WTC11 (cell line): ENCODE data around the gene SSH2. TPM values are rescaled to one million over a fixed set of nuclear protein-coding genes. Genes with fewer than 3 reads are reported as not detected.

Source experiments
- ATAC-seq: fragments of 200-7000 bp; cut with Tn5 transposase; 2 replicates; pipeline ENCODE4 v1.10.0; 2021; ENCODE audit warnings: mild to moderate bottlenecking, moderate library complexity
- CTCF ChIA-PET: fragments of 300-600 bp; sonication (Branson Sonifier 250); formaldehyde crosslinking; loops from one replicate; lab custom pipeline; 2021; ENCODE audit warnings: antibody characterized with exemption; lab: Charles Lee
- POLR2A ChIA-PET: fragments of 350-600 bp; sonication (Branson Sonifier 250); formaldehyde crosslinking; loops from one replicate; lab custom pipeline; 2021; ENCODE audit warnings: antibody characterized with exemption; lab: Charles Lee
- DNase-seq: peaks from one replicate; pipeline ENCODE4 v3.0.0; 2021; ENCODE audit warnings: low spot score
- H3K27ac Mint-ChIP-seq: 2 replicates; pipeline ENCODE4 v1.8.0; 2021; ENCODE audit warnings: mixed read lengths
- H3K27me3 Mint-ChIP-seq: 2 replicates; pipeline ENCODE4 v1.8.0; 2021; ENCODE audit warnings: low read depth, mild to moderate bottlenecking, moderate library complexity, mixed read lengths
- H3K36me3 Mint-ChIP-seq: 2 replicates; pipeline ENCODE4 v1.8.0; 2021; ENCODE audit warnings: mixed read lengths
- H3K4me1 Mint-ChIP-seq: 2 replicates; pipeline ENCODE4 v1.8.0; 2022; ENCODE audit warnings: mixed read lengths
- H3K4me3 Mint-ChIP-seq: 2 replicates; pipeline ENCODE4 v1.8.0; 2021; ENCODE audit warnings: mild to moderate bottlenecking, moderate library complexity, mixed read lengths
- H3K9me3 Mint-ChIP-seq: 2 replicates; pipeline ENCODE4 v1.8.0; 2021; ENCODE audit warnings: mixed read lengths
- ARID4B ChIP-seq: sonication (generic); formaldehyde crosslinking; IDR thresholded peaks from 2 replicates; pipeline ENCODE4 v1.8.0; 2023; ENCODE audit warnings: missing genetic modification reagents, mild to moderate bottlenecking, borderline replicate concordance
- CTCF ChIP-seq: fragments of 200-600 bp; IDR thresholded peaks from 2 replicates; pipeline ENCODE4 v1.8.0; 2022; ENCODE audit warnings: antibody characterized with exemption
- EMX1 ChIP-seq: fragments of 250-450 bp; sonication (Bioruptor Pico); IDR thresholded peaks from 2 replicates; pipeline ENCODE4 v1.8.0; 2021; ENCODE audit warnings: mild to moderate bottlenecking
- GABPB1 ChIP-seq: sonication (generic); formaldehyde crosslinking; IDR thresholded peaks from 2 replicates; pipeline ENCODE4 v1.8.1; 2023; ENCODE audit warnings: mild to moderate bottlenecking, missing genetic modification reagents
- HMGA2 ChIP-seq: fragments of 250-450 bp; sonication (Bioruptor Pico); IDR thresholded peaks from 2 replicates; pipeline ENCODE4 v1.4.0; 2021; ENCODE audit warnings: mild to moderate bottlenecking, moderate library complexity
- PRRX2 ChIP-seq: fragments of 250-450 bp; sonication (Bioruptor Pico); IDR thresholded peaks from 2 replicates; pipeline ENCODE4 v1.8.0; 2021; ENCODE audit warnings: mild to moderate bottlenecking
- SOX15 ChIP-seq: fragments of 250-450 bp; sonication (Bioruptor Pico); IDR thresholded peaks from 2 replicates; pipeline ENCODE4 v1.9.0; 2021; ENCODE audit warnings: mild to moderate bottlenecking
- SP1 ChIP-seq: sonication (generic); formaldehyde crosslinking; conservative IDR thresholded peaks from 2 replicates; pipeline ENCODE4 v1.8.1; 2022; ENCODE audit warnings: missing genetic modification reagents
- ZNF219 ChIP-seq: sonication (generic); formaldehyde crosslinking; IDR thresholded peaks from 2 replicates; pipeline ENCODE4 v1.8.0; 2023; ENCODE audit warnings: missing genetic modification reagents, mild to moderate bottlenecking, borderline replicate concordance
- ZNF317 ChIP-seq: sonication (generic); formaldehyde crosslinking; IDR thresholded peaks from 2 replicates; pipeline ENCODE4 v1.8.1; 2023; ENCODE audit warnings: low read depth, mild to moderate bottlenecking, moderate library complexity, missing genetic modification reagents, borderline replicate concordance
- ZNF512 ChIP-seq: sonication (generic); formaldehyde crosslinking; IDR thresholded peaks from 2 replicates; pipeline ENCODE4 v1.8.1; 2022; ENCODE audit warnings: missing genetic modification reagents, borderline replicate concordance
- total RNA-seq: library from RNA; stranded (reverse); gene quantifications from 3 replicates; pipeline ENCODE4 v1.2.3, GENCODE V29; 2021
- TF ChIP-seq, protein P1 (sequence below): fragments of 250-450 bp; sonication (Bioruptor Pico); IDR thresholded peaks from 2 replicates; pipeline ENCODE4 v1.9.0; 2021; ENCODE audit warnings: moderate library complexity, mild to moderate bottlenecking, inconsistent platforms, borderline replicate concordance
- TF ChIP-seq, protein P2 (sequence below): sonication (generic); formaldehyde crosslinking; conservative IDR thresholded peaks from 2 replicates; pipeline ENCODE4 v1.8.1; 2022; ENCODE audit warnings: mild to moderate bottlenecking, missing genetic modification reagents
- TF ChIP-seq, protein P3 (sequence below): sonication (generic); formaldehyde crosslinking; IDR thresholded peaks from 2 replicates; pipeline ENCODE4 v1.8.1; 2023; ENCODE audit warnings: mild to moderate bottlenecking, missing genetic modification reagents
- TF ChIP-seq, protein P4 (sequence below): sonication (generic); formaldehyde crosslinking; IDR thresholded peaks from 2 replicates; pipeline ENCODE4 v1.8.1; 2023; ENCODE audit warnings: mild to moderate bottlenecking, missing genetic modification reagents, moderate library complexity
- TF ChIP-seq, protein P5 (sequence below): sonication (generic); formaldehyde crosslinking; IDR thresholded peaks from 2 replicates; pipeline ENCODE4 v1.8.0; 2022; ENCODE audit warnings: mild to moderate bottlenecking, missing genetic modification reagents
- TF ChIP-seq, protein P6 (sequence below): sonication (generic); formaldehyde crosslinking; IDR thresholded peaks from 2 replicates; pipeline ENCODE4 v1.8.1; 2023; ENCODE audit warnings: mild to moderate bottlenecking, moderate library complexity, missing genetic modification reagents
- TF ChIP-seq, protein P7 (sequence below): sonication (generic); formaldehyde crosslinking; IDR thresholded peaks from 2 replicates; pipeline ENCODE4 v1.8.1; 2023; ENCODE audit warnings: mild to moderate bottlenecking, missing genetic modification reagents, moderate library complexity
- TF ChIP-seq, protein P8 (sequence below): sonication (generic); formaldehyde crosslinking; IDR thresholded peaks from 2 replicates; pipeline ENCODE4 v1.8.0; 2023; ENCODE audit warnings: mild to moderate bottlenecking, missing genetic modification reagents

SSH2 gene
- total RNA-seq, 1 experiment from 2014 or later: 14.3 TPM

- no peaks in the 10 kb centered on the region for H3K36me3 Mint-ChIP-seq
- H3K27ac Mint-ChIP-seq: no peak overlapping the region
- ChIA-PET CTCF (interaction anchor here (1.0 kb wide), 1 partner anchor 109 kb away, joined by 3 read pairs; no protein-coding TSS in a partner anchor), POLR2A (no interaction called here)
- ATAC-seq (no peak), DNase-seq (no peak)
- H3K27me3 Mint-ChIP-seq: no peaks in the 10 kb centered on the region
- peaks cover 7% of the 10 kb centered on the region; the same call in 1 of the 2 replicates for H3K4me1 Mint-ChIP-seq
- H3K9me3 Mint-ChIP-seq: no peaks in the 10 kb centered on the region
- no peak overlapping the region for H3K4me3 Mint-ChIP-seq
- TF ChIP-seq, protein P1, sequence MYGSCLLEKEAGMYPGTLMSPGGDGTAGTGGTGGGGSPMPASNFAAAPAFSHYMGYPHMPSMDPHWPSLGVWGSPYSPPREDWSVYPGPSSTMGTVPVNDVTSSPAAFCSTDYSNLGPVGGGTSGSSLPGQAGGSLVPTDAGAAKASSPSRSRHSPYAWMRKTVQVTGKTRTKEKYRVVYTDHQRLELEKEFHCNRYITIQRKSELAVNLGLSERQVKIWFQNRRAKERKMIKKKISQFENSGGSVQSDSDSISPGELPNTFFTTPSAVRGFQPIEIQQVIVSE: no peak
- TF ChIP-seq HMGA2 (CRISPR knock-in tag): no peak
- no peak for TF ChIP-seq GABPB1 (CRISPR knock-in tag)
- TF ChIP-seq EMX1 (CRISPR knock-in tag): no peak
- TF ChIP-seq, protein P2, sequence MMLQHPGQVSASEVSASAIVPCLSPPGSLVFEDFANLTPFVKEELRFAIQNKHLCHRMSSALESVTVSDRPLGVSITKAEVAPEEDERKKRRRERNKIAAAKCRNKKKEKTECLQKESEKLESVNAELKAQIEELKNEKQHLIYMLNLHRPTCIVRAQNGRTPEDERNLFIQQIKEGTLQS (CRISPR knock-in tag): no peak
- TF ChIP-seq, protein P3, sequence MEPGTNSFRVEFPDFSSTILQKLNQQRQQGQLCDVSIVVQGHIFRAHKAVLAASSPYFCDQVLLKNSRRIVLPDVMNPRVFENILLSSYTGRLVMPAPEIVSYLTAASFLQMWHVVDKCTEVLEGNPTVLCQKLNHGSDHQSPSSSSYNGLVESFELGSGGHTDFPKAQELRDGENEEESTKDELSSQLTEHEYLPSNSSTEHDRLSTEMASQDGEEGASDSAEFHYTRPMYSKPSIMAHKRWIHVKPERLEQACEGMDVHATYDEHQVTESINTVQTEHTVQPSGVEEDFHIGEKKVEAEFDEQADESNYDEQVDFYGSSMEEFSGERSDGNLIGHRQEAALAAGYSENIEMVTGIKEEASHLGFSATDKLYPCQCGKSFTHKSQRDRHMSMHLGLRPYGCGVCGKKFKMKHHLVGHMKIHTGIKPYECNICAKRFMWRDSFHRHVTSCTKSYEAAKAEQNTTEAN (CRISPR knock-in tag): no peak
- TF ChIP-seq CTCF: no peak
- TF ChIP-seq, protein P4, sequence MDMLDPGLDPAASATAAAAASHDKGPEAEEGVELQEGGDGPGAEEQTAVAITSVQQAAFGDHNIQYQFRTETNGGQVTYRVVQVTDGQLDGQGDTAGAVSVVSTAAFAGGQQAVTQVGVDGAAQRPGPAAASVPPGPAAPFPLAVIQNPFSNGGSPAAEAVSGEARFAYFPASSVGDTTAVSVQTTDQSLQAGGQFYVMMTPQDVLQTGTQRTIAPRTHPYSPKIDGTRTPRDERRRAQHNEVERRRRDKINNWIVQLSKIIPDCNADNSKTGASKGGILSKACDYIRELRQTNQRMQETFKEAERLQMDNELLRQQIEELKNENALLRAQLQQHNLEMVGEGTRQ (CRISPR knock-in tag): no peak
- TF ChIP-seq SP1 (CRISPR knock-in tag): no peak
- TF ChIP-seq, protein P5, sequence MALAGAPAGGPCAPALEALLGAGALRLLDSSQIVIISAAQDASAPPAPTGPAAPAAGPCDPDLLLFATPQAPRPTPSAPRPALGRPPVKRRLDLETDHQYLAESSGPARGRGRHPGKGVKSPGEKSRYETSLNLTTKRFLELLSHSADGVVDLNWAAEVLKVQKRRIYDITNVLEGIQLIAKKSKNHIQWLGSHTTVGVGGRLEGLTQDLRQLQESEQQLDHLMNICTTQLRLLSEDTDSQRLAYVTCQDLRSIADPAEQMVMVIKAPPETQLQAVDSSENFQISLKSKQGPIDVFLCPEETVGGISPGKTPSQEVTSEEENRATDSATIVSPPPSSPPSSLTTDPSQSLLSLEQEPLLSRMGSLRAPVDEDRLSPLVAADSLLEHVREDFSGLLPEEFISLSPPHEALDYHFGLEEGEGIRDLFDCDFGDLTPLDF (CRISPR knock-in tag): no peak
- no peak for TF ChIP-seq ARID4B (CRISPR knock-in tag)
- TF ChIP-seq ZNF317: no peak
- TF ChIP-seq, protein P6, sequence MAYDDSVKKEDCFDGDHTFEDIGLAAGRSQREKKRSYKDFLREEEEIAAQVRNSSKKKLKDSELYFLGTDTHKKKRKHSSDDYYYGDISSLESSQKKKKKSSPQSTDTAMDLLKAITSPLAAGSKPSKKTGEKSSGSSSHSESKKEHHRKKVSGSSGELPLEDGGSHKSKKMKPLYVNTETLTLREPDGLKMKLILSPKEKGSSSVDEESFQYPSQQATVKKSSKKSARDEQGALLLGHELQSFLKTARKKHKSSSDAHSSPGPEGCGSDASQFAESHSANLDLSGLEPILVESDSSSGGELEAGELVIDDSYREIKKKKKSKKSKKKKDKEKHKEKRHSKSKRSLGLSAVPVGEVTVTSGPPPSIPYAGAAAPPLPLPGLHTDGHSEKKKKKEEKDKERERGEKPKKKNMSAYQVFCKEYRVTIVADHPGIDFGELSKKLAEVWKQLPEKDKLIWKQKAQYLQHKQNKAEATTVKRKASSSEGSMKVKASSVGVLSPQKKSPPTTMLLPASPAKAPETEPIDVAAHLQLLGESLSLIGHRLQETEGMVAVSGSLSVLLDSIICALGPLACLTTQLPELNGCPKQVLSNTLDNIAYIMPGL (CRISPR knock-in tag): no peak
- TF ChIP-seq, protein P7, sequence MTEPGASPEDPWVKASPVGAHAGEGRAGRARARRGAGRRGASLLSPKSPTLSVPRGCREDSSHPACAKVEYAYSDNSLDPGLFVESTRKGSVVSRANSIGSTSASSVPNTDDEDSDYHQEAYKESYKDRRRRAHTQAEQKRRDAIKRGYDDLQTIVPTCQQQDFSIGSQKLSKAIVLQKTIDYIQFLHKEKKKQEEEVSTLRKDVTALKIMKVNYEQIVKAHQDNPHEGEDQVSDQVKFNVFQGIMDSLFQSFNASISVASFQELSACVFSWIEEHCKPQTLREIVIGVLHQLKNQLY: no peak
- no peak for TF ChIP-seq ZNF512
- TF ChIP-seq PRRX2: no peak
- TF ChIP-seq ZNF219: no peak
- no peak for TF ChIP-seq SOX15 (CRISPR knock-in tag)
- TF ChIP-seq, protein P8, sequence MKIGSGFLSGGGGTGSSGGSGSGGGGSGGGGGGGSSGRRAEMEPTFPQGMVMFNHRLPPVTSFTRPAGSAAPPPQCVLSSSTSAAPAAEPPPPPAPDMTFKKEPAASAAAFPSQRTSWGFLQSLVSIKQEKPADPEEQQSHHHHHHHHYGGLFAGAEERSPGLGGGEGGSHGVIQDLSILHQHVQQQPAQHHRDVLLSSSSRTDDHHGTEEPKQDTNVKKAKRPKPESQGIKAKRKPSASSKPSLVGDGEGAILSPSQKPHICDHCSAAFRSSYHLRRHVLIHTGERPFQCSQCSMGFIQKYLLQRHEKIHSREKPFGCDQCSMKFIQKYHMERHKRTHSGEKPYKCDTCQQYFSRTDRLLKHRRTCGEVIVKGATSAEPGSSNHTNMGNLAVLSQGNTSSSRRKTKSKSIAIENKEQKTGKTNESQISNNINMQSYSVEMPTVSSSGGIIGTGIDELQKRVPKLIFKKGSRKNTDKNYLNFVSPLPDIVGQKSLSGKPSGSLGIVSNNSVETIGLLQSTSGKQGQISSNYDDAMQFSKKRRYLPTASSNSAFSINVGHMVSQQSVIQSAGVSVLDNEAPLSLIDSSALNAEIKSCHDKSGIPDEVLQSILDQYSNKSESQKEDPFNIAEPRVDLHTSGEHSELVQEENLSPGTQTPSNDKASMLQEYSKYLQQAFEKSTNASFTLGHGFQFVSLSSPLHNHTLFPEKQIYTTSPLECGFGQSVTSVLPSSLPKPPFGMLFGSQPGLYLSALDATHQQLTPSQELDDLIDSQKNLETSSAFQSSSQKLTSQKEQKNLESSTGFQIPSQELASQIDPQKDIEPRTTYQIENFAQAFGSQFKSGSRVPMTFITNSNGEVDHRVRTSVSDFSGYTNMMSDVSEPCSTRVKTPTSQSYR: no peak
These were observed 181.6 kb downstream of the SSH2 start for GRCh38 chr17:29748400-29748799.
